GM23338 (cell line): ENCODE measurements around the gene FRG2C.
"Not testable (repeated sequence)": the region's sequence is repeated elsewhere in the genome, so short reads cannot be mapped to it uniquely, and the experiment has no call there.

ENCODE experiments used
- EZH2 ChIP-seq: fragments of 200-600 bp; sonication (generic); IDR thresholded peaks from one replicate; pipeline ENCODE4 v1.8.0; 2017; ENCODE audit warnings: antibody characterized with exemption, mild to moderate bottlenecking, low read depth; ENCODE audit not compliant: unreplicated experiment
- JUNB ChIP-seq: IDR thresholded peaks from one replicate; pipeline ENCODE4 v1.6.1; 2016; ENCODE audit warnings: antibody characterized with exemption; ENCODE audit not compliant: unreplicated experiment
- POLR2AphosphoS5 ChIP-seq: IDR thresholded peaks from 2 replicates; pipeline ENCODE4 v1.6.1; 2016; ENCODE audit warnings: antibody characterized with exemption, low read depth
- TF ChIP-seq, protein P1 (sequence below), 2 experiments: fragments of 200-600 bp in 1 of 2; sonication (generic) in 1 of 2; conservative IDR thresholded peaks; 2 replicates each; pipeline versions ENCODE4 v1.5.1 to v1.6.1; 2016 to 2017; ENCODE audit warnings: antibody characterized with exemption in 2 of 2, low read depth in 2 of 2, mild to moderate bottlenecking in 2 of 2, moderate library complexity in 1 of 2
- TF ChIP-seq, protein P2 (sequence below): IDR thresholded peaks from one replicate; pipeline ENCODE4 v1.6.1; 2018; ENCODE audit warnings: antibody characterized with exemption; ENCODE audit not compliant: unreplicated experiment

DNA sequence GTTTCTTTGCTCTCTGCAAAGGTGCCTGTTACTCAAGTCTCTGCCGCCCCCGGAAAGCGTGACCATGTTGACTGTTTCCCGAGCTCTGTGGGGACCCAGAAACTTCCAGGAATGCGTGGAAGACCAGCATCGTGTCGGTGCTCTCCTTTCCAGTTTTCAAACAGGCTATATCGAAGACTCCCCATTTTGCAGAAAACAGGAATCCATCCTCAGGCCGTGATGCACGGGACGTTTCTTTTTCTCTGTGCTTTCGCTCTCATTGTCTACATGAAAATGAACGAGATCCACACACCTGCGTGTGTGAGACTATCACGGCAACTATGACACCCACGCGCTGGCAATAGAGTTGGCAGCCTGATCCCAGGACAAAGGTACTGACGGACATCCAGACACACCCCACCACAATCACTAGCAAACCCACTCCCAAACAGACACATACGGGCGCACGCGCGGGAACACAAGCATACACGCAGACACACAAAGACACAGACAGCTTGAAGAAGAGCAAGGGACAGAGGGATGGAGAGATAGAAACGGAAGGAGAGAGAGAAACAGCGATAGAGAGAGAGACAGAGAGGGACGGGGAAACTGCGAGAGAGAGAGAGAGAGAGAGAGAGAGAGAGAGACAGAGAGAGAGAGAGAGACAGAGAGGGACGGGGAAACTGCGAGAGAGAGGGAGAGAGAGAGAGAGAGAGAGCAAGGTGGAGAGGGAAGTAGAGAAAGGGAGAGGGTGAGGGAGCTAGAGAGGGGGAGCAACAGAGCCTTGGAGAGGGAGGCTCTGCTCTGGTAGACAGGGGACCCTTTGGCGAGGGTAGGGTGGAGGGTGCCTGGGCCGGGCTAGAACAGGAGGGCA is 7.4 kb downstream of the FRG2C start:
- TF ChIP-seq, protein P1, sequence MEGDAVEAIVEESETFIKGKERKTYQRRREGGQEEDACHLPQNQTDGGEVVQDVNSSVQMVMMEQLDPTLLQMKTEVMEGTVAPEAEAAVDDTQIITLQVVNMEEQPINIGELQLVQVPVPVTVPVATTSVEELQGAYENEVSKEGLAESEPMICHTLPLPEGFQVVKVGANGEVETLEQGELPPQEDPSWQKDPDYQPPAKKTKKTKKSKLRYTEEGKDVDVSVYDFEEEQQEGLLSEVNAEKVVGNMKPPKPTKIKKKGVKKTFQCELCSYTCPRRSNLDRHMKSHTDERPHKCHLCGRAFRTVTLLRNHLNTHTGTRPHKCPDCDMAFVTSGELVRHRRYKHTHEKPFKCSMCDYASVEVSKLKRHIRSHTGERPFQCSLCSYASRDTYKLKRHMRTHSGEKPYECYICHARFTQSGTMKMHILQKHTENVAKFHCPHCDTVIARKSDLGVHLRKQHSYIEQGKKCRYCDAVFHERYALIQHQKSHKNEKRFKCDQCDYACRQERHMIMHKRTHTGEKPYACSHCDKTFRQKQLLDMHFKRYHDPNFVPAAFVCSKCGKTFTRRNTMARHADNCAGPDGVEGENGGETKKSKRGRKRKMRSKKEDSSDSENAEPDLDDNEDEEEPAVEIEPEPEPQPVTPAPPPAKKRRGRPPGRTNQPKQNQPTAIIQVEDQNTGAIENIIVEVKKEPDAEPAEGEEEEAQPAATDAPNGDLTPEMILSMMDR (conservative IDR thresholded peaks at IDR 0.05; ENCODE audit: low read depth in 2 of 2) = not testable (repeated sequence)
- TF ChIP-seq JUNB, POLR2AphosphoS5: not testable (repeated sequence)
- peak; percentile 80 for TF ChIP-seq EZH2
- TF ChIP-seq, protein P2, sequence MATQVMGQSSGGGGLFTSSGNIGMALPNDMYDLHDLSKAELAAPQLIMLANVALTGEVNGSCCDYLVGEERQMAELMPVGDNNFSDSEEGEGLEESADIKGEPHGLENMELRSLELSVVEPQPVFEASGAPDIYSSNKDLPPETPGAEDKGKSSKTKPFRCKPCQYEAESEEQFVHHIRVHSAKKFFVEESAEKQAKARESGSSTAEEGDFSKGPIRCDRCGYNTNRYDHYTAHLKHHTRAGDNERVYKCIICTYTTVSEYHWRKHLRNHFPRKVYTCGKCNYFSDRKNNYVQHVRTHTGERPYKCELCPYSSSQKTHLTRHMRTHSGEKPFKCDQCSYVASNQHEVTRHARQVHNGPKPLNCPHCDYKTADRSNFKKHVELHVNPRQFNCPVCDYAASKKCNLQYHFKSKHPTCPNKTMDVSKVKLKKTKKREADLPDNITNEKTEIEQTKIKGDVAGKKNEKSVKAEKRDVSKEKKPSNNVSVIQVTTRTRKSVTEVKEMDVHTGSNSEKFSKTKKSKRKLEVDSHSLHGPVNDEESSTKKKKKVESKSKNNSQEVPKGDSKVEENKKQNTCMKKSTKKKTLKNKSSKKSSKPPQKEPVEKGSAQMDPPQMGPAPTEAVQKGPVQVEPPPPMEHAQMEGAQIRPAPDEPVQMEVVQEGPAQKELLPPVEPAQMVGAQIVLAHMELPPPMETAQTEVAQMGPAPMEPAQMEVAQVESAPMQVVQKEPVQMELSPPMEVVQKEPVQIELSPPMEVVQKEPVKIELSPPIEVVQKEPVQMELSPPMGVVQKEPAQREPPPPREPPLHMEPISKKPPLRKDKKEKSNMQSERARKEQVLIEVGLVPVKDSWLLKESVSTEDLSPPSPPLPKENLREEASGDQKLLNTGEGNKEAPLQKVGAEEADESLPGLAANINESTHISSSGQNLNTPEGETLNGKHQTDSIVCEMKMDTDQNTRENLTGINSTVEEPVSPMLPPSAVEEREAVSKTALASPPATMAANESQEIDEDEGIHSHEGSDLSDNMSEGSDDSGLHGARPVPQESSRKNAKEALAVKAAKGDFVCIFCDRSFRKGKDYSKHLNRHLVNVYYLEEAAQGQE = not testable (repeated sequence)
